ENCODE data around the gene KCP. TPM values are rescaled to one million over a fixed set of nuclear protein-coding genes. Genes with fewer than 3 reads are reported as not detected.
A peak's percentile ranks its signal among the peaks of the same experiment; 100 is the strongest.

Gene KCP
- total RNA-seq, 1 experiment from 2014 or later: 9.9 TPM

DNA sequence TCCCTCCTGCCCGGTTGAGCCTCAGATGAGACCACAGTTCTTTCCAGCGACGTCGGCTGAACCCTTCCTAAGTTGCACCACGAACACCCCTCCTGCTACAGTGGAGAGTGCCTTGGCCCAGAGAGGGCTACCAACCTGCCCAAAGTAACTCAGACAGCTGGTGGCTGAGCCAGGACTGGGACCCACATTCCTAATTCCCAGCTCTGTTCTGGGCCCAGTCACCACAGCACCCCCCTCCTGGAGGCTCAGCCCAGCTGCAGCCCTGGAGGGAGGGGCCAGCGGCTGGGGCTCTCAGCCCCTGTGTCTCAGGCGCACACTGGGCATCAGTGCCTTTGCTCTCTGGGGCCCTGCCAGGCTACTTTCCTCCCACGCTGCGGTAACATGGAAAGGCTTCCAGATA is 37.3 kb downstream of the KCP start:
- CTCF ChIA-PET: interaction anchor here (0.6 kb wide), 2 partner anchors 13 to 33 kb away, joined by 5 to 8 read pairs; no protein-coding TSS in a partner anchor
- H3F3A ChIP-seq (ENCODE audit: insufficient read depth, low read depth): peaks cover 22% of the 10 kb centered on the region
- TF ChIP-seq, protein P1, sequence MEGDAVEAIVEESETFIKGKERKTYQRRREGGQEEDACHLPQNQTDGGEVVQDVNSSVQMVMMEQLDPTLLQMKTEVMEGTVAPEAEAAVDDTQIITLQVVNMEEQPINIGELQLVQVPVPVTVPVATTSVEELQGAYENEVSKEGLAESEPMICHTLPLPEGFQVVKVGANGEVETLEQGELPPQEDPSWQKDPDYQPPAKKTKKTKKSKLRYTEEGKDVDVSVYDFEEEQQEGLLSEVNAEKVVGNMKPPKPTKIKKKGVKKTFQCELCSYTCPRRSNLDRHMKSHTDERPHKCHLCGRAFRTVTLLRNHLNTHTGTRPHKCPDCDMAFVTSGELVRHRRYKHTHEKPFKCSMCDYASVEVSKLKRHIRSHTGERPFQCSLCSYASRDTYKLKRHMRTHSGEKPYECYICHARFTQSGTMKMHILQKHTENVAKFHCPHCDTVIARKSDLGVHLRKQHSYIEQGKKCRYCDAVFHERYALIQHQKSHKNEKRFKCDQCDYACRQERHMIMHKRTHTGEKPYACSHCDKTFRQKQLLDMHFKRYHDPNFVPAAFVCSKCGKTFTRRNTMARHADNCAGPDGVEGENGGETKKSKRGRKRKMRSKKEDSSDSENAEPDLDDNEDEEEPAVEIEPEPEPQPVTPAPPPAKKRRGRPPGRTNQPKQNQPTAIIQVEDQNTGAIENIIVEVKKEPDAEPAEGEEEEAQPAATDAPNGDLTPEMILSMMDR (conservative IDR thresholded peaks at IDR 0.05): no peak
- no peak for TF ChIP-seq EZH2 (IDR thresholded peaks at IDR 0.05; ENCODE audit: low read depth)

DNA sequence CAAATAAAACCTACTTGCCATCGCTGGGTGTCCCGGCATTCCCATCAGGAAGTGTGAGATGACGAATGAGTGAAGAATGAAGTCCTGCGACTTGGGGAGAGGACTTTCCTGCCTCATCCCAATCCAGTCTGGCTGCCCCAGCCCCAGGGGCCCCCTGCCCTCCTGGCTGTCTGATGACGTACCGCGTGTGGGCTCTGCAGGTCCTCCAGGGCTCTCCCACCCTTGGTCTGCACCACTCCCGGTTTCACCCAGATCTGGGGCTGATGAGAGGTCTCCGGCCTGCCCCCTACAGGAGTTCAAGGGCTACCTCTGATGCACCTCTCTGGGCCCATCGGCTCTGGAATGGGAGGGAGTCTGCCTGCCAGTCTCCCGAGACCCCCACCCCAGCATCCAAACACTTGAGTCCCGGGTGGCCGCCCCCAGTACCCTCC is 38.1 kb downstream of the KCP start:
- ChIA-PET CTCF (interaction anchor here (0.6 kb wide), 2 partner anchors 32 to 418 kb away, joined by 3 to 5 read pairs; no protein-coding TSS in a partner anchor), POLR2A (ENCODE audit: unreplicated experiment) (interaction anchor here (0.6 kb wide), 1 partner anchor 44 kb away, joined by 4 read pairs; no protein-coding TSS in a partner anchor)
- H3K9me3 ChIP-seq (ENCODE audit: insufficient read depth, low read depth): no peaks in the 10 kb centered on the region
- peaks cover 38% of the 10 kb centered on the region for H3K4me1 ChIP-seq (replicated peaks; ENCODE audit: insufficient read depth)
- no peak overlapping the region for H3K27ac ChIP-seq
- no peak for TF ChIP-seq EZH2 (IDR thresholded peaks at IDR 0.05; ENCODE audit: low read depth)
- TF ChIP-seq, protein P1 (conservative IDR thresholded peaks at IDR 0.05): peak; percentile 44; the same call in 1 of the 2 replicates
- H3K4me2 ChIP-seq: peak overlapping the region; percentile 48
- DNase-seq: peak; percentile 52 to 72
- no peaks in the 10 kb centered on the region for H3K9me2 ChIP-seq (ENCODE audit: insufficient read depth)
- intact Hi-C loops (cut with micrococcal nuclease; ENCODE audit: unreplicated experiment): no loop called here
- H3K4me3 ChIP-seq: no peak overlapping the region
- H3K27me3 ChIP-seq (ENCODE audit: insufficient read depth, low read depth): no peaks in the 10 kb centered on the region
- no TSS peak for BruUV-seq (replicated peaks)
- peaks cover 28% of the 10 kb centered on the region for H3F3A ChIP-seq (ENCODE audit: insufficient read depth, low read depth)
- H4K20me1 ChIP-seq (ENCODE audit: insufficient read depth): no peaks in the 10 kb centered on the region
- no peaks in the 10 kb centered on the region for H3K36me3 ChIP-seq (ENCODE audit: low read depth)
- H3K79me2 ChIP-seq (ENCODE audit: low read depth): no peaks in the 10 kb centered on the region
- no peak overlapping the region for H2AFZ ChIP-seq

More for the DNA sequence above, 37.3 kb downstream of the KCP start:
- Histone ChIP-seq H3K4me3 (no peak overlapping the region), H3K4me1 (replicated peaks; ENCODE audit: insufficient read depth) (peaks cover 36% of the 10 kb centered on the region), H3K4me2 (no peak overlapping the region), H3K27ac (no peak overlapping the region), H3K79me2 (ENCODE audit: low read depth) (no peaks in the 10 kb centered on the region), H4K20me1 (ENCODE audit: insufficient read depth) (no peaks in the 10 kb centered on the region), H3K9me3 (ENCODE audit: insufficient read depth, low read depth) (no peaks in the 10 kb centered on the region), H3K27me3 (ENCODE audit: insufficient read depth, low read depth) (no peaks in the 10 kb centered on the region), H3K9me2 (ENCODE audit: insufficient read depth) (no peaks in the 10 kb centered on the region), H3K36me3 (ENCODE audit: low read depth) (no peaks in the 10 kb centered on the region), H2AFZ (no peak overlapping the region)
- no TSS peak for BruUV-seq (replicated peaks)
- POLR2A ChIA-PET (ENCODE audit: unreplicated experiment): interaction anchor here (0.6 kb wide), 1 partner anchor 45 kb away, joined by 4 read pairs; no protein-coding TSS in a partner anchor
- no peak for DNase-seq
- intact Hi-C loops (cut with micrococcal nuclease; ENCODE audit: unreplicated experiment): no loop called here

DNA sequence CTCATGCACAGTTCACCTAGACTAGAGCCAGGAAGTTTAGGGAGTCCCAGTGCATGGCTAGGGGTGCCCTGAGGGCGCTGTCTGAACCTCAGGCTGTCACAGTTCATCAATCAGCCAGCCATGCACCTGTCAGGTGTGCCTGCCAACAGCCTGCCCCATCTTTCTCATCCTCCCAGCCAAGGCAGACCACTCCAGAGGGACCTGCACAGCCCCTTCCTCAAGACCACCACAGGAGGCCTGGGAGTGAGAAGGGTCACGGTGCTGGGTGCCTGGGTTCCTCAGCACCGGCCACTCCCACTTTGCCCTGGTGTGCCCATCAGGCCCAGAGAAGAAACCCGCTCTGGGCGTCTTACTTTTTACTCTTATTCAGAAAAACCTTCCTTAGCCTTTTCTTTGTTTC is 39.5 kb downstream of the KCP start:
- CTCF ChIA-PET: interaction anchor here (0.6 kb wide), 1 partner anchor 493 kb away, joined by 11 read pairs; no protein-coding TSS in a partner anchor

More for the DNA sequence above, 39.5 kb downstream of the KCP start:
- TF ChIP-seq, protein P1 (conservative IDR thresholded peaks at IDR 0.05): no peak
- no peak for TF ChIP-seq EZH2 (IDR thresholded peaks at IDR 0.05; ENCODE audit: low read depth)
- no peaks in the 10 kb centered on the region for H3K9me2 ChIP-seq (ENCODE audit: insufficient read depth)
- BruUV-seq (replicated peaks): no TSS peak
- no peaks in the 10 kb centered on the region for H4K20me1 ChIP-seq (ENCODE audit: insufficient read depth)
- H3K4me2 ChIP-seq: no peak overlapping the region
- H2AFZ ChIP-seq: no peak overlapping the region
- peak in 1 of 2 experiments; percentile 41 for DNase-seq
- H3F3A ChIP-seq (ENCODE audit: insufficient read depth, low read depth): peaks cover 34% of the 10 kb centered on the region
- H3K36me3 ChIP-seq (ENCODE audit: low read depth): no peaks in the 10 kb centered on the region
- POLR2A ChIA-PET (ENCODE audit: unreplicated experiment): no interaction called here
- peaks cover 38% of the 10 kb centered on the region for H3K4me1 ChIP-seq (replicated peaks; ENCODE audit: insufficient read depth)
- H3K27me3 ChIP-seq (ENCODE audit: insufficient read depth, low read depth): no peaks in the 10 kb centered on the region
- H3K27ac ChIP-seq: no peak overlapping the region
- intact Hi-C loops (cut with micrococcal nuclease; ENCODE audit: unreplicated experiment): no loop called here
- H3K4me3 ChIP-seq: no peak overlapping the region
- H3K79me2 ChIP-seq (ENCODE audit: low read depth): no peaks in the 10 kb centered on the region
- no peaks in the 10 kb centered on the region for H3K9me3 ChIP-seq (ENCODE audit: insufficient read depth, low read depth)

Data from PC-9 (cell line).